ENCODE measurements around the gene ROBO2. TPM values are rescaled to one million over a fixed set of nuclear protein-coding genes. Genes with fewer than 3 reads are reported as not detected.

ROBO2 gene
- total and polyA plus RNA-seq, 2 experiments from 2014 or later = 1.5 to 7.8 TPM

DNA sequence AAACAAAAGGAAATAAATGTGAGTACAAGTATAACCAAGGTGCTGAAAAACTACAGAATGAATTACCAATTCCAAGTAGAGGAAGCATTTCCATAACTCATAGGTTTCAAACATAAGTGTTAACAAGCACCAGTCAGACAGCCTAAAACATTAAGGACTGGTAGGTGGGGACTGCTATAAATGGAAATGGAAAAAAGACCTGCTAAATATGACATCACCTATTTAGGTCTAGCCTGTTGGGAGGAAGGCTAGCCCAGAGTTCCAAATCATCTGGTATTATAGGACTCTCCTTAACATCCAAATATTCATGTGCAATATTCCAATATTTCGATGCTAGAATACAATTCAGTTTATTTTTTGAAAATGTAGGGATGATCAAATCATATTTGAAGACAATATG lies 560.0 kb downstream of the ROBO2 start:
- Mint-ChIP-seq H3K36me3 (ENCODE audit: low read depth) (no peaks in the 10 kb centered on the region), H3K4me3 (no peak overlapping the region), H3K27me3 (ENCODE audit: insufficient read depth, low read depth, poor library complexity) (no peaks in the 10 kb centered on the region), H3K27ac (no peak overlapping the region), H3K4me1 (no peaks in the 10 kb centered on the region), H3K9me3 (no peaks in the 10 kb centered on the region)
- Histone ChIP-seq H4K20me1 (replicated peaks; ENCODE audit: insufficient read depth) (no peaks in the 10 kb centered on the region), H3K27me3 (ENCODE audit: insufficient read depth) (no peaks in the 10 kb centered on the region), H3F3A (replicated peaks; ENCODE audit: low read depth) (no peaks in the 10 kb centered on the region), H3K36me3 (ENCODE audit: insufficient read depth) (no peaks in the 10 kb centered on the region), H3K4me2 (no peak overlapping the region), H3K79me2 (replicated peaks; ENCODE audit: insufficient read depth) (no peaks in the 10 kb centered on the region), H3K9me2 (ENCODE audit: insufficient read depth) (no peaks in the 10 kb centered on the region; the same call in 1 of the 2 replicates), H3K4me1 (ENCODE audit: insufficient read depth) (no peaks in the 10 kb centered on the region), H3K27ac (ENCODE audit: low read depth) (no peak overlapping the region), H3K4me3 (no peak overlapping the region), H2AFZ (no peak overlapping the region)
- DNase-seq (ENCODE audit: low spot score) (no peak), ATAC-seq (no peak)
- TF ChIP-seq ZNF331 (CRISPR knock-in tag; IDR thresholded peaks at IDR 0.05; ENCODE audit: low read depth) = no peak
- TF ChIP-seq JUNB (IDR thresholded peaks at IDR 0.05; ENCODE audit: unreplicated experiment) = no peak
- TF ChIP-seq, protein P1, sequence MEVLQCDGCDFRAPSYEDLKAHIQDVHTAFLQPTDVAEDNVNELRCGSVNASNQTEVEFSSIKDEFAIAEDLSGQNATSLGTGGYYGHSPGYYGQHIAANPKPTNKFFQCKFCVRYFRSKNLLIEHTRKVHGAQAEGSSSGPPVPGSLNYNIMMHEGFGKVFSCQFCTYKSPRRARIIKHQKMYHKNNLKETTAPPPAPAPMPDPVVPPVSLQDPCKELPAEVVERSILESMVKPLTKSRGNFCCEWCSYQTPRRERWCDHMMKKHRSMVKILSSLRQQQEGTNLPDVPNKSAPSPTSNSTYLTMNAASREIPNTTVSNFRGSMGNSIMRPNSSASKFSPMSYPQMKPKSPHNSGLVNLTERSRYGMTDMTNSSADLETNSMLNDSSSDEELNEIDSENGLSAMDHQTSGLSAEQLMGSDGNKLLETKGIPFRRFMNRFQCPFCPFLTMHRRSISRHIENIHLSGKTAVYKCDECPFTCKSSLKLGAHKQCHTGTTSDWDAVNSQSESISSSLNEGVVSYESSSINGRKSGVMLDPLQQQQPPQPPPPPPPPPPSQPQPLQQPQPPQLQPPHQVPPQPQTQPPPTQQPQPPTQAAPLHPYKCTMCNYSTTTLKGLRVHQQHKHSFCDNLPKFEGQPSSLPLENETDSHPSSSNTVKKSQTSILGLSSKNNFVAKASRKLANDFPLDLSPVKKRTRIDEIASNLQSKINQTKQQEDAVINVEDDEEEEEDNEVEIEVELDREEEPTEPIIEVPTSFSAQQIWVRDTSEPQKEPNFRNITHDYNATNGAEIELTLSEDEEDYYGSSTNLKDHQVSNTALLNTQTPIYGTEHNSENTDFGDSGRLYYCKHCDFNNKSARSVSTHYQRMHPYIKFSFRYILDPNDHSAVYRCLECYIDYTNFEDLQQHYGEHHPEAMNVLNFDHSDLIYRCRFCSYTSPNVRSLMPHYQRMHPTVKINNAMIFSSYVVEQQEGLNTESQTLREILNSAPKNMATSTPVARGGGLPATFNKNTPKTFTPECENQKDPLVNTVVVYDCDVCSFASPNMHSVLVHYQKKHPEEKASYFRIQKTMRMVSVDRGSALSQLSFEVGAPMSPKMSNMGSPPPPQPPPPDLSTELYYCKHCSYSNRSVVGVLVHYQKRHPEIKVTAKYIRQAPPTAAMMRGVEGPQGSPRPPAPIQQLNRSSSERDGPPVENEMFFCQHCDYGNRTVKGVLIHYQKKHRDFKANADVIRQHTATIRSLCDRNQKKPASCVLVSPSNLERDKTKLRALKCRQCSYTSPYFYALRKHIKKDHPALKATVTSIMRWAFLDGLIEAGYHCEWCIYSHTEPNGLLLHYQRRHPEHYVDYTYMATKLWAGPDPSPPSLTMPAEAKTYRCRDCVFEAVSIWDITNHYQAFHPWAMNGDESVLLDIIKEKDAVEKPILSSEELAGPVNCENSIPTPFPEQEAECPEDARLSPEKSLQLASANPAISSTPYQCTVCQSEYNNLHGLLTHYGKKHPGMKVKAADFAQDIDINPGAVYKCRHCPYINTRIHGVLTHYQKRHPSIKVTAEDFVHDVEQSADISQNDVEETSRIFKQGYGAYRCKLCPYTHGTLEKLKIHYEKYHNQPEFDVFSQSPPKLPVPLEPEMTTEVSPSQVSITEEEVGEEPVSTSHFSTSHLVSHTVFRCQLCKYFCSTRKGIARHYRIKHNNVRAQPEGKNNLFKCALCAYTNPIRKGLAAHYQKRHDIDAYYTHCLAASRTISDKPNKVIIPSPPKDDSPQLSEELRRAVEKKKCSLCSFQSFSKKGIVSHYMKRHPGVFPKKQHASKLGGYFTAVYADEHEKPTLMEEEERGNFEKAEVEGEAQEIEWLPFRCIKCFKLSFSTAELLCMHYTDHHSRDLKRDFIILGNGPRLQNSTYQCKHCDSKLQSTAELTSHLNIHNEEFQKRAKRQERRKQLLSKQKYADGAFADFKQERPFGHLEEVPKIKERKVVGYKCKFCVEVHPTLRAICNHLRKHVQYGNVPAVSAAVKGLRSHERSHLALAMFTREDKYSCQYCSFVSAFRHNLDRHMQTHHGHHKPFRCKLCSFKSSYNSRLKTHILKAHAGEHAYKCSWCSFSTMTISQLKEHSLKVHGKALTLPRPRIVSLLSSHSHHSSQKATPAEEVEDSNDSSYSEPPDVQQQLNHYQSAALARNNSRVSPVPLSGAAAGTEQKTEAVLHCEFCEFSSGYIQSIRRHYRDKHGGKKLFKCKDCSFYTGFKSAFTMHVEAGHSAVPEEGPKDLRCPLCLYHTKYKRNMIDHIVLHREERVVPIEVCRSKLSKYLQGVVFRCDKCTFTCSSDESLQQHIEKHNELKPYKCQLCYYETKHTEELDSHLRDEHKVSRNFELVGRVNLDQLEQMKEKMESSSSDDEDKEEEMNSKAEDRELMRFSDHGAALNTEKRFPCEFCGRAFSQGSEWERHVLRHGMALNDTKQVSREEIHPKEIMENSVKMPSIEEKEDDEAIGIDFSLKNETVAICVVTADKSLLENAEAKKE (CRISPR knock-in tag; IDR thresholded peaks at IDR 0.05) = no peak
- TF ChIP-seq, protein P2, sequence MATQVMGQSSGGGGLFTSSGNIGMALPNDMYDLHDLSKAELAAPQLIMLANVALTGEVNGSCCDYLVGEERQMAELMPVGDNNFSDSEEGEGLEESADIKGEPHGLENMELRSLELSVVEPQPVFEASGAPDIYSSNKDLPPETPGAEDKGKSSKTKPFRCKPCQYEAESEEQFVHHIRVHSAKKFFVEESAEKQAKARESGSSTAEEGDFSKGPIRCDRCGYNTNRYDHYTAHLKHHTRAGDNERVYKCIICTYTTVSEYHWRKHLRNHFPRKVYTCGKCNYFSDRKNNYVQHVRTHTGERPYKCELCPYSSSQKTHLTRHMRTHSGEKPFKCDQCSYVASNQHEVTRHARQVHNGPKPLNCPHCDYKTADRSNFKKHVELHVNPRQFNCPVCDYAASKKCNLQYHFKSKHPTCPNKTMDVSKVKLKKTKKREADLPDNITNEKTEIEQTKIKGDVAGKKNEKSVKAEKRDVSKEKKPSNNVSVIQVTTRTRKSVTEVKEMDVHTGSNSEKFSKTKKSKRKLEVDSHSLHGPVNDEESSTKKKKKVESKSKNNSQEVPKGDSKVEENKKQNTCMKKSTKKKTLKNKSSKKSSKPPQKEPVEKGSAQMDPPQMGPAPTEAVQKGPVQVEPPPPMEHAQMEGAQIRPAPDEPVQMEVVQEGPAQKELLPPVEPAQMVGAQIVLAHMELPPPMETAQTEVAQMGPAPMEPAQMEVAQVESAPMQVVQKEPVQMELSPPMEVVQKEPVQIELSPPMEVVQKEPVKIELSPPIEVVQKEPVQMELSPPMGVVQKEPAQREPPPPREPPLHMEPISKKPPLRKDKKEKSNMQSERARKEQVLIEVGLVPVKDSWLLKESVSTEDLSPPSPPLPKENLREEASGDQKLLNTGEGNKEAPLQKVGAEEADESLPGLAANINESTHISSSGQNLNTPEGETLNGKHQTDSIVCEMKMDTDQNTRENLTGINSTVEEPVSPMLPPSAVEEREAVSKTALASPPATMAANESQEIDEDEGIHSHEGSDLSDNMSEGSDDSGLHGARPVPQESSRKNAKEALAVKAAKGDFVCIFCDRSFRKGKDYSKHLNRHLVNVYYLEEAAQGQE (IDR thresholded peaks at IDR 0.05; ENCODE audit: unreplicated experiment) = no peak
- no peak for TF ChIP-seq NANOG (IDR thresholded peaks at IDR 0.05; ENCODE audit: borderline replicate concordance)
- TF ChIP-seq POLR2AphosphoS5 (IDR thresholded peaks at IDR 0.05; ENCODE audit: low read depth) = no peak
- no peak for TF ChIP-seq EZH2phosphoT487 (IDR thresholded peaks at IDR 0.05; ENCODE audit: unreplicated experiment)
- no peak for TF ChIP-seq EZH2 (IDR thresholded peaks at IDR 0.05; ENCODE audit: low read depth, unreplicated experiment)
- TF ChIP-seq STAT1 (IDR thresholded peaks at IDR 0.05; ENCODE audit: unreplicated experiment) = no peak
